Esophagus muscularis mucosa (tissue), 4 donors: Measurements from ENCODE around the gene PTPRN2. TPM values are rescaled to one million over a fixed set of nuclear protein-coding genes. Genes with fewer than 3 reads are reported as not detected.

Experiments
- DNase-seq: peaks from one replicate; pipeline ENCODE4 v3.0.0-alpha.2; 2017; ENCODE audit errors: extremely low spot score
- H3K27ac ChIP-seq, 4 donors: fragments of 200-600 bp; sonication (generic); replicated peaks in 1 of 4; 1 replicate in 3 of 4; 2 replicates in 1 of 4; pipeline ENCODE4 v1.5.1; 2016 to 2019; ENCODE audit warnings: mild to moderate bottlenecking in 1 of 4
- H3K27me3 ChIP-seq, 4 donors: fragments of 200-600 bp; sonication (generic); one replicate each; pipeline versions ENCODE4 v1.5.1 to v1.6.0; 2016 to 2019
- H3K36me3 ChIP-seq, 4 donors: fragments of 200-600 bp; sonication (generic); one replicate each; pipeline ENCODE4 v1.5.1; 2016 to 2019
- H3K4me1 ChIP-seq, 4 donors: fragments of 200-600 bp; sonication (generic); one replicate each; pipeline ENCODE4 v1.5.1; 2016 to 2019
- H3K4me3 ChIP-seq, 4 donors: fragments of 200-600 bp; sonication (generic); 1 replicate in 2 of 4; 2 replicates in 2 of 4; pipeline ENCODE4 v1.5.1; 2016 to 2019; ENCODE audit warnings: mild to moderate bottlenecking in 4 of 4, moderate library complexity in 1 of 4
- H3K9me3 ChIP-seq, 4 donors: fragments of 200-600 bp; sonication (generic); 1 replicate in 3 of 4; 2 replicates in 1 of 4; pipeline ENCODE4 v1.5.1; 2016 to 2019
- CTCF ChIP-seq, 3 experiments: fragments of 200-600 bp in 2 of 3; fragments of 450-650 bp in 1 of 3; sonication (generic) in 2 of 3; IDR thresholded peaks; one replicate each; pipeline ENCODE4 v1.5.1; 2017 to 2019; ENCODE audit warnings: antibody characterized with exemption in 3 of 3, mild to moderate bottlenecking in 2 of 3, moderate library complexity in 1 of 3
- EP300 ChIP-seq: sonication (generic); formaldehyde crosslinking; IDR thresholded peaks from one replicate; pipeline ENCODE4 v1.6.1; 2017; ENCODE audit warnings: antibody characterized with exemption
- POLR2A ChIP-seq: fragments of 450-650 bp; IDR thresholded peaks from one replicate; pipeline ENCODE4 v1.6.1; 2017; ENCODE audit warnings: antibody characterized with exemption, moderate library complexity, mild to moderate bottlenecking, low read depth
- POLR2AphosphoS5 ChIP-seq, 2 donors: sonication (generic); formaldehyde crosslinking; IDR thresholded peaks; one replicate each; pipeline ENCODE4 v1.6.1; 2017; ENCODE audit warnings: antibody characterized with exemption in 2 of 2
- WGBS: methylation state at CpG from one replicate; pipeline ENCODE4 v1.1.5; 2018; 5-methylcytosine and 5-hydroxymethylcytosine counted together
- intact Hi-C: fragments of 100-400 bp; cut with DNase I; formaldehyde crosslinking; loops from one replicate; pipeline ENCODE4 v1.15.1; 2023
- total RNA-seq, 4 donors: library from RNA; depleted of rRNA; stranded (reverse); fragments of >200 nt; gene quantifications; one replicate each; pipeline versions ENCODE4 v1.1.0 to v1.2.1, GENCODE V29; 2016

PTPRN2 gene
- total RNA-seq, 4 donors from 2014 or later, result 2.1 to 3.1 (median 3.1) TPM

- intact Hi-C loops, result no loop called here
- Histone ChIP-seq H3K36me3 (no peaks in the 10 kb centered on the region), H3K9me3 (peaks cover 0 to 5% (median 0%) of the 10 kb centered on the region in 4 donors), H3K27me3 (no peaks in the 10 kb centered on the region), H3K27ac (no peak overlapping the region), H3K4me1 (no peaks in the 10 kb centered on the region), H3K4me3 (no peak overlapping the region)
- no peak for DNase-seq
- TF ChIP-seq POLR2AphosphoS5 (IDR thresholded peaks at IDR 0.05), result no peak
- no peak for TF ChIP-seq POLR2A
- TF ChIP-seq EP300, result no peak
- TF ChIP-seq CTCF (IDR thresholded peaks at IDR 0.05), result no peak
- 91% methylated on average over 11 of the region's 27 CpGs for WGBS
Observed at GRCh38 chr7:157865351-157866165, 722.1 kb downstream of the PTPRN2 start.

- Histone ChIP-seq H3K4me1 (no peaks in the 10 kb centered on the region), H3K36me3 (no peaks in the 10 kb centered on the region), H3K9me3 (peaks cover 0 to 4% (median 0%) of the 10 kb centered on the region in 4 donors), H3K4me3 (no peak overlapping the region), H3K27ac (no peak overlapping the region), H3K27me3 (no peaks in the 10 kb centered on the region)
- WGBS, result 92% methylated on average over 7 of the region's 12 CpGs
- no peak for DNase-seq
- TF ChIP-seq CTCF (IDR thresholded peaks at IDR 0.05) (no peak), POLR2AphosphoS5 (IDR thresholded peaks at IDR 0.05) (no peak), POLR2A (no peak), EP300 (no peak)
- intact Hi-C loops, result no loop called here
Observed at GRCh38 chr7:157864911-157865310, 722.7 kb downstream of the PTPRN2 start.

GRCh38 chr7:157863906-157864810 is 723.5 kb downstream of the PTPRN2 start:
- Histone ChIP-seq H3K9me3 (no peaks in the 10 kb centered on the region), H3K4me1 (no peaks in the 10 kb centered on the region), H3K27ac (no peak overlapping the region), H3K27me3 (no peaks in the 10 kb centered on the region), H3K4me3 (no peak overlapping the region), H3K36me3 (no peaks in the 10 kb centered on the region)
- no peak for DNase-seq
- WGBS, result 80% methylated on average over 25 of the region's 31 CpGs
- TF ChIP-seq EP300, result no peak
- no peak for TF ChIP-seq CTCF (IDR thresholded peaks at IDR 0.05)
- TF ChIP-seq POLR2AphosphoS5 (IDR thresholded peaks at IDR 0.05), result no peak
- TF ChIP-seq POLR2A, result no peak
- intact Hi-C loops, result no loop called here

- no peak overlapping the region for H3K27ac ChIP-seq
- no peaks in the 10 kb centered on the region for H3K9me3 ChIP-seq
- no peaks in the 10 kb centered on the region for H3K4me1 ChIP-seq
- intact Hi-C loops, result no loop called here
- 77% methylated on average over 11 of the region's 12 CpGs for WGBS
- TF ChIP-seq CTCF (IDR thresholded peaks at IDR 0.05), result no peak
- no peak for DNase-seq
- H3K36me3 ChIP-seq, result no peaks in the 10 kb centered on the region
- H3K4me3 ChIP-seq, result no peak overlapping the region
- no peaks in the 10 kb centered on the region for H3K27me3 ChIP-seq
Observed at GRCh38 chr7:157863176-157863575, 724.4 kb downstream of the PTPRN2 start.
